GM12891 (cell line): Measurements from ENCODE around the gene KRT73.

ENCODE experiments used
- POLR2AphosphoS5 ChIP-seq: IDR thresholded peaks from 2 replicates; pipeline ENCODE4 v1.6.1; 2011; ENCODE audit warnings: low read depth, low read length, control low read depth
- TAF1 ChIP-seq: IDR thresholded peaks from 2 replicates; pipeline ENCODE4 v1.6.1; 2011; ENCODE audit warnings: low read depth, low read length, control low read depth

- no peak for TF ChIP-seq TAF1
- no peak for TF ChIP-seq POLR2AphosphoS5
Observed at GRCh38 chr12:52615208-52615868, 3.0 kb downstream of the KRT73 start.
